Measurements from ENCODE around the gene AKT2. TPM values are rescaled to one million over a fixed set of nuclear protein-coding genes. Genes with fewer than 3 reads are reported as not detected.

Gene AKT2
- total RNA-seq, 1 donor from 2014 or later: 103 TPM

DNA sequence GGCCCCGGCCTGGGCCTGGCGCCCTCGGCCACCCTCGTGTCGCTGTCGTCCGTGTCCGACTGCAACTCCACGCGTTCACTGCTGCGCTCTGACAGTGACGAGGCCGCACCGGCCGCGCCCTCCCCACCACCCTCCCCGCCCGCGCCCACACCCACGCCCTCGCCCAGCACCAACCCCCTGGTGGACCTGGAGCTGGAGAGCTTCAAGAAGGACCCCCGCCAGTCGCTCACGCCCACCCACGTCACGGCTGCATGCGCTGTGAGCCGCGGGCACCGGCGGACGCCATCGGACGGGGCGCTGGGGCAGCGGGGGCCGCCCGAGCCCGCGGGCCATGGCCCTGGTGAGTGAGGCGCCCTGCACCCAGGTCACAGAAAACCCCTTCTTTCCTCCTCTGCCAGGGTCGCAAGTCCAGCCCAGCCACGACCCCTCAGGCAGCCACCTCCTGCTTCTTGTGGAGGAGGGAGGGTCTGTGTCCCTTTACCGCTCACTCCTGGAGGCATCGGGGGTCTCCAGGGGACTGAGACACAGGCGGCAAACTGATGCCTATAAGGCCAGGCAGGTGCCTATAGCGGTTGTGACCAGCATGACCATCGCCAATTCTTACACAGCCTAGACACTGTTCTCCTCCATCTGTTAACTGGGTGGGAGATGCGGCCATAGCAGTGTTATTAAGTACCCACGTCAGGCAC, 71.1 kb downstream of the AKT2 start:
- no peaks in the 10 kb centered on the region for H3K9me3 ChIP-seq
- no peak overlapping the region for H3K27ac ChIP-seq
- TF ChIP-seq, protein P1, sequence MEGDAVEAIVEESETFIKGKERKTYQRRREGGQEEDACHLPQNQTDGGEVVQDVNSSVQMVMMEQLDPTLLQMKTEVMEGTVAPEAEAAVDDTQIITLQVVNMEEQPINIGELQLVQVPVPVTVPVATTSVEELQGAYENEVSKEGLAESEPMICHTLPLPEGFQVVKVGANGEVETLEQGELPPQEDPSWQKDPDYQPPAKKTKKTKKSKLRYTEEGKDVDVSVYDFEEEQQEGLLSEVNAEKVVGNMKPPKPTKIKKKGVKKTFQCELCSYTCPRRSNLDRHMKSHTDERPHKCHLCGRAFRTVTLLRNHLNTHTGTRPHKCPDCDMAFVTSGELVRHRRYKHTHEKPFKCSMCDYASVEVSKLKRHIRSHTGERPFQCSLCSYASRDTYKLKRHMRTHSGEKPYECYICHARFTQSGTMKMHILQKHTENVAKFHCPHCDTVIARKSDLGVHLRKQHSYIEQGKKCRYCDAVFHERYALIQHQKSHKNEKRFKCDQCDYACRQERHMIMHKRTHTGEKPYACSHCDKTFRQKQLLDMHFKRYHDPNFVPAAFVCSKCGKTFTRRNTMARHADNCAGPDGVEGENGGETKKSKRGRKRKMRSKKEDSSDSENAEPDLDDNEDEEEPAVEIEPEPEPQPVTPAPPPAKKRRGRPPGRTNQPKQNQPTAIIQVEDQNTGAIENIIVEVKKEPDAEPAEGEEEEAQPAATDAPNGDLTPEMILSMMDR (IDR thresholded peaks at IDR 0.05): no peak
- no peaks in the 10 kb centered on the region for H3K4me1 ChIP-seq
- DNase-seq: no peak
- peaks cover 29% of the 10 kb centered on the region for H3K27me3 ChIP-seq
- ATAC-seq: no peak
- peaks cover 8% of the 10 kb centered on the region for H3K36me3 ChIP-seq
- H3K4me3 ChIP-seq: no peak overlapping the region
- intact Hi-C loops (cut with DNase I): no loop called here

DNA sequence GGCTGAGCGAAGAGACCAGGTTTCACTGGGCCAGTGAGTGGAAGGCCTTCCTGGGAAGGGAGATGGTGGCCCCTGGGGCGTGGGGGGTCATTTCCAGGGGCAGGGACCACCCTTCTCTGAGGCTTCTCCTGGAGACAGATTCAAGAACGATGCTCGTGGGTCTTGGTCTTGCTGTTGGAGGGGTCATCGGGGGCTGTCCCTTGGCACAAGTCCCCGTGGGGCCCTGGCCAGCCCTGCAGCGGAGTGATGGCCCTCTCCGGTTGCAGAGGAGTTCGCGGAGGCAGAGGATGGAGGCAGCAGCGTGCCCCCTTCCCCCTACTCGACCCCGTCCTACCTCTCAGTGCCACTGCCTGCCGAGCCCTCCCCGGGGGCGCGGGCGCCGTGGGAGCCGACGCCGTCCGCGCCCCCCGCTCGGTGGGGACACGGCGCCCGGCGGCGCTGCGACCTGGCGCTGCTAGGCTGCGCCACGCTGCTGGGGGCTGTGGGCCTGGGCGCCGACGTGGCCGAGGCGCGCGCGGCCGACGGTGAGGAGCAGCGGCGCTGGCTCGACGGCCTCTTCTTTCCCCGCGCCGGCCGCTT, 71.8 kb downstream of the AKT2 start:
- Histone ChIP-seq H3K27ac (no peak overlapping the region), H3K4me3 (no peak overlapping the region), H3K4me1 (no peaks in the 10 kb centered on the region), H3K27me3 (peaks cover 22% of the 10 kb centered on the region), H3K36me3 (peaks cover 8% of the 10 kb centered on the region), H3K9me3 (no peaks in the 10 kb centered on the region)
- intact Hi-C loops (cut with DNase I): no loop called here
- ATAC-seq (no peak), DNase-seq (no peak)
- TF ChIP-seq, protein P1 (IDR thresholded peaks at IDR 0.05): no peak

DNA sequence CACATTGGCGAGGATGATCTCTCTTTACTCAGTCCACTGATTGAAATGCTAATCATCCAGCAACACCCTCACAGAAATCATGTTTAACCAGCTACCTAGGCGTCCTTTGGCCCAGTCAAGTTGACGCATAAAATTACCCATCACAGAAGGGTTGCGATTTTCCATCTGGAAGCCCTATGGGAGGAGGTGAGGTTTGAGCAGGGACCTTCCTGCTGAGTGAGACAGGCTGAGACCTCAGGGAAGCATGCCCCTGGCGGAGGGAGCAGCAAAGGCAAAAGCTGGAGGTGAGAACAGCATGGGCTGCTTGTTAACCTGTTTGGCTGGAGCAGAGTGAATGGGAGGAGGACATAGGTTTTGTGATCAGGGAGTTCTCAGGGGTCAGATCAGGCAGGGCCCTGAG, 74.3 kb downstream of the AKT2 start:
- H3K4me3 ChIP-seq: no peak overlapping the region
- H3K9me3 ChIP-seq: no peaks in the 10 kb centered on the region
- H3K27me3 ChIP-seq: no peaks in the 10 kb centered on the region
- ATAC-seq (no peak), DNase-seq (no peak)
- peaks cover 8% of the 10 kb centered on the region for H3K36me3 ChIP-seq
- TF ChIP-seq, protein P1 (IDR thresholded peaks at IDR 0.05): no peak
- H3K4me1 ChIP-seq: no peaks in the 10 kb centered on the region
- H3K27ac ChIP-seq: no peak overlapping the region
- intact Hi-C loops (cut with DNase I): no loop called here

DNA sequence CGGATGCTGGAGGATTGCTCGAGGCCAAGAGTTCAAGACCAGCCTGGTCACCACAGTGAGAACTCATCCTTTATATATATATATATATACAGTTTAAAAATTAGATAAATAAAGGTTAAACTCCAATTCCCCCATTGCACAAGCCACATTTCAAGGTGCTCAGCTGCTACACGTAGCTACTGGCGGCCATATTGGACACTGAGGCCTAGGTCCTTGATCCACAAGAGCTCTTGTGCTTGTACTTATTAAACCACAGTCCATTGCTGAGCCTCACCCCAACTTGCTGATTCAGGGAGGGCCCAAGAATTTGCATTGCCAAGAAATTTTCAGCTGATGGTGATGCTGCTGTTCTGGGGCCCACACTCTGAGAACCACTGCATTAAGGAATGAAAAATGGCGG, 76.5 kb downstream of the AKT2 start:
- H3K4me3 ChIP-seq: no peak overlapping the region
- H3K36me3 ChIP-seq: peaks cover 8% of the 10 kb centered on the region
- H3K4me1 ChIP-seq: no peaks in the 10 kb centered on the region
- no peak for DNase-seq
- intact Hi-C loops (cut with DNase I): no loop called here
- H3K9me3 ChIP-seq: no peaks in the 10 kb centered on the region
- TF ChIP-seq, protein P1 (IDR thresholded peaks at IDR 0.05): no peak
- no peak for ATAC-seq
- H3K27me3 ChIP-seq: no peaks in the 10 kb centered on the region
- H3K27ac ChIP-seq: no peak overlapping the region

DNA sequence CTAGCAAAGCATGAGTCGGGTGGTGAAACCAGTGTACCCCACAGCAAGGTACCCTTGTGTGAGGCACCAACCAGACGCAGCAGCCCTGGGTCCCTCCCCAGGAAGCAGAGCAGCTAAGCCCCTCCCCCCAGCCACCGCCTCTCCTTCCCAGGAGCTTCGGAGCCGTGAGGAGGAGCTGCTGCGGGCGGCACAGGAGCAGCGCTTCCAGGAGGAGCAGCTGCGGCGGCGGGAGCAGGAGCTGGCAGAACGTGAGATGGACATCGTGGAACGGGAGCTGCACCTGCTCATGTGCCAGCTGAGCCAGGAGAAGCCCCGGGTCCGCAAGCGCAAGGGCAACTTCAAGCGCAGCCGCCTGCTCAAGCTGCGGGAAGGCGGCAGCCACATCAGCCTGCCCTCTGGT, 79.4 kb downstream of the AKT2 start:
- DNase-seq: no peak
- peaks cover 7% of the 10 kb centered on the region for H3K36me3 ChIP-seq
- intact Hi-C loops (cut with DNase I): no loop called here

More for the DNA sequence above, 79.4 kb downstream of the AKT2 start:
- H3K9me3 ChIP-seq: no peaks in the 10 kb centered on the region
- no peaks in the 10 kb centered on the region for H3K4me1 ChIP-seq
- H3K27me3 ChIP-seq: no peaks in the 10 kb centered on the region
- TF ChIP-seq, protein P1 (IDR thresholded peaks at IDR 0.05): no peak
- H3K27ac ChIP-seq: no peak overlapping the region
- ATAC-seq: no peak
- no peak overlapping the region for H3K4me3 ChIP-seq
